ENCODE measurements around the gene PLAU.
"Not testable (repeated sequence)": the region's sequence is repeated elsewhere in the genome, so short reads cannot be mapped to it uniquely, and the experiment has no call there.

PLAU gene

GRCh38 chr10:73916761-73917470, 6.0 kb downstream of the PLAU start:
- in situ Hi-C loops (cut with MboI; ENCODE audit: low sequenced_read_pairs): no loop called here

- in situ Hi-C loops (cut with MboI; ENCODE audit: low sequenced_read_pairs): no loop called here
Measured at GRCh38 chr10:73917566-73918305, 6.8 kb downstream of the PLAU start.

GRCh38 chr10:73919481-73919880, 8.5 kb downstream of the PLAU start:
- in situ Hi-C loops (cut with MboI; ENCODE audit: low sequenced_read_pairs): not testable (repeated sequence)

GRCh38 chr10:73920089-73920488, 9.2 kb downstream of the PLAU start:
- in situ Hi-C loops (cut with MboI; ENCODE audit: low sequenced_read_pairs): no loop called here

GRCh38 chr10:73922007-73922863, 11.3 kb downstream of the PLAU start:
- in situ Hi-C loops (cut with MboI; ENCODE audit: low sequenced_read_pairs): no loop called here

GRCh38 chr10:73922864-73923133, 11.9 kb downstream of the PLAU start:
- in situ Hi-C loops (cut with MboI; ENCODE audit: low sequenced_read_pairs): no loop called here

GRCh38 chr10:73923935-73924598, 13.1 kb downstream of the PLAU start:
- in situ Hi-C loops (cut with MboI; ENCODE audit: low sequenced_read_pairs): no loop called here

GRCh38 chr10:73924935-73925334, 14.0 kb downstream of the PLAU start:
- in situ Hi-C loops (cut with MboI; ENCODE audit: low sequenced_read_pairs): no loop called here

- in situ Hi-C loops (cut with MboI; ENCODE audit: low sequenced_read_pairs): no loop called here
Measured at GRCh38 chr10:73925539-73925938, 14.6 kb downstream of the PLAU start.

- in situ Hi-C loops (cut with MboI; ENCODE audit: low sequenced_read_pairs): no loop called here
Measured at GRCh38 chr10:73926152-73926764, 15.3 kb downstream of the PLAU start.

- in situ Hi-C loops (cut with MboI; ENCODE audit: low sequenced_read_pairs): not testable (repeated sequence)
Measured at GRCh38 chr10:73930630-73931327, 19.8 kb downstream of the PLAU start.

- in situ Hi-C loops (cut with MboI; ENCODE audit: low sequenced_read_pairs): no loop called here
Measured at GRCh38 chr10:73931767-73932619, 21.1 kb downstream of the PLAU start.

GRCh38 chr10:73932620-73933112, 21.7 kb downstream of the PLAU start:
- in situ Hi-C loops (cut with MboI; ENCODE audit: low sequenced_read_pairs): no loop called here

- in situ Hi-C loops (cut with MboI; ENCODE audit: low sequenced_read_pairs): no loop called here
Measured at GRCh38 chr10:73934074-73934473, 23.1 kb downstream of the PLAU start.

GRCh38 chr10:73935895-73936294, 25.0 kb downstream of the PLAU start:
- in situ Hi-C loops (cut with MboI; ENCODE audit: low sequenced_read_pairs): no loop called here

GRCh38 chr10:73937333-73938043, 26.6 kb downstream of the PLAU start:
- in situ Hi-C loops (cut with MboI; ENCODE audit: low sequenced_read_pairs): no loop called here

- in situ Hi-C loops (cut with MboI; ENCODE audit: low sequenced_read_pairs): no loop called here
Measured at GRCh38 chr10:73940634-73941221, 29.8 kb downstream of the PLAU start.

- in situ Hi-C loops (cut with MboI; ENCODE audit: low sequenced_read_pairs): no loop called here
Measured at GRCh38 chr10:73941300-73941699, 30.4 kb downstream of the PLAU start.

All from HL-60/S4 treated with retinoic acid at 250 ng/mL for 4 days and 3 days (cell line).